ENCODE results near the gene BEND4. TPM values are rescaled to one million over a fixed set of nuclear protein-coding genes. Genes with fewer than 3 reads are reported as not detected.

Gene BEND4
- total RNA-seq, 1 experiment from 2014 or later = not detected

- TF ChIP-seq CTCF (IDR thresholded peaks at IDR 0.05; ENCODE audit: insufficient read depth in 1 of 2, low read depth in 1 of 2, low read length in 1 of 2, severe bottlenecking in 1 of 2, unreplicated experiment in 1 of 2) = no peak
- POLR2A ChIA-PET = no interaction called here
- no peak overlapping the region for H3K27ac Mint-ChIP-seq (ENCODE audit: unreplicated experiment)
Observed at GRCh38 chr4:42101446-42101975, 50.9 kb downstream of the BEND4 start.

GRCh38 chr4:42088386-42088785, 64.1 kb downstream of the BEND4 start:
- no peaks in the 10 kb centered on the region for H3K27me3 Mint-ChIP-seq (ENCODE audit: insufficient read depth, unreplicated experiment)
- no peak overlapping the region for H3K27ac Mint-ChIP-seq (ENCODE audit: unreplicated experiment)
- TF ChIP-seq CTCF (IDR thresholded peaks at IDR 0.05; ENCODE audit: insufficient read depth in 1 of 2, low read depth in 1 of 2, low read length in 1 of 2, severe bottlenecking in 1 of 2, unreplicated experiment in 1 of 2) = no peak
- Histone ChIP-seq H3K4me1 (no peaks in the 10 kb centered on the region), H3K4me3 (ENCODE audit: low read depth, low read length) (no peak overlapping the region), H3K36me3 (ENCODE audit: control insufficient read depth, insufficient read depth, low read length) (no peaks in the 10 kb centered on the region), H3K9me3 (no peaks in the 10 kb centered on the region), H3K27me3 (replicated peaks; ENCODE audit: control insufficient read depth, insufficient read depth, low read length) (no peaks in the 10 kb centered on the region)
- H3K9me3 Mint-ChIP-seq (ENCODE audit: unreplicated experiment) = no peaks in the 10 kb centered on the region
- peaks cover 26% of the 10 kb centered on the region for H3K36me3 Mint-ChIP-seq (ENCODE audit: insufficient read depth, unreplicated experiment)
- H3K4me1 Mint-ChIP-seq (ENCODE audit: low read depth, unreplicated experiment) = no peaks in the 10 kb centered on the region
- BruUV-seq (replicated peaks) = no TSS peak
- ChIA-PET CTCF (no interaction called here), POLR2A (no interaction called here)
- DNase-seq = no peak
- intact Hi-C loops (cut with micrococcal nuclease; ENCODE audit: unreplicated experiment) = no loop called here
- no peak overlapping the region for H3K4me3 Mint-ChIP-seq (ENCODE audit: unreplicated experiment)

More at GRCh38 chr4:42101446-42101975, 50.9 kb downstream of the BEND4 start:
- no peak overlapping the region for H3K4me3 Mint-ChIP-seq (ENCODE audit: unreplicated experiment)
- peaks cover 2% of the 10 kb centered on the region for H3K9me3 Mint-ChIP-seq (ENCODE audit: unreplicated experiment)
- no peaks in the 10 kb centered on the region for H3K36me3 ChIP-seq (ENCODE audit: control insufficient read depth, insufficient read depth, low read length)
- no peaks in the 10 kb centered on the region for H3K9me3 ChIP-seq
- no peaks in the 10 kb centered on the region for H3K4me1 Mint-ChIP-seq (ENCODE audit: low read depth, unreplicated experiment)
- H3K4me3 ChIP-seq (ENCODE audit: low read depth, low read length) = no peak overlapping the region
- BruUV-seq (replicated peaks) = no TSS peak
- H3K27me3 Mint-ChIP-seq (ENCODE audit: insufficient read depth, unreplicated experiment) = peaks cover 6% of the 10 kb centered on the region
- no peaks in the 10 kb centered on the region for H3K36me3 Mint-ChIP-seq (ENCODE audit: insufficient read depth, unreplicated experiment)
- no peaks in the 10 kb centered on the region for H3K27me3 ChIP-seq (replicated peaks; ENCODE audit: control insufficient read depth, insufficient read depth, low read length)
- DNase-seq = no peak
- CTCF ChIA-PET = no interaction called here
- intact Hi-C loops (cut with micrococcal nuclease; ENCODE audit: unreplicated experiment) = no loop called here
- H3K4me1 ChIP-seq = no peaks in the 10 kb centered on the region

GRCh38 chr4:42083816-42084215, 68.6 kb downstream of the BEND4 start:
- ChIA-PET POLR2A (no interaction called here), CTCF (no interaction called here)
- H3K27me3 Mint-ChIP-seq (ENCODE audit: insufficient read depth, unreplicated experiment) = no peaks in the 10 kb centered on the region
- no peaks in the 10 kb centered on the region for H3K9me3 Mint-ChIP-seq (ENCODE audit: unreplicated experiment)
- Histone ChIP-seq H3K9me3 (no peaks in the 10 kb centered on the region), H3K4me3 (ENCODE audit: low read depth, low read length) (no peak overlapping the region), H3K4me1 (no peaks in the 10 kb centered on the region), H3K27me3 (replicated peaks; ENCODE audit: control insufficient read depth, insufficient read depth, low read length) (no peaks in the 10 kb centered on the region), H3K36me3 (ENCODE audit: control insufficient read depth, insufficient read depth, low read length) (no peaks in the 10 kb centered on the region)
- H3K4me3 Mint-ChIP-seq (ENCODE audit: unreplicated experiment) = no peak overlapping the region
- no peak for DNase-seq
- peaks cover 30% of the 10 kb centered on the region for H3K36me3 Mint-ChIP-seq (ENCODE audit: insufficient read depth, unreplicated experiment)
- no peaks in the 10 kb centered on the region for H3K4me1 Mint-ChIP-seq (ENCODE audit: low read depth, unreplicated experiment)
- H3K27ac Mint-ChIP-seq (ENCODE audit: unreplicated experiment) = no peak overlapping the region
- intact Hi-C loops (cut with micrococcal nuclease; ENCODE audit: unreplicated experiment) = no loop called here
- no peak for TF ChIP-seq CTCF (IDR thresholded peaks at IDR 0.05; ENCODE audit: insufficient read depth in 1 of 2, low read depth in 1 of 2, low read length in 1 of 2, severe bottlenecking in 1 of 2, unreplicated experiment in 1 of 2)
- BruUV-seq (replicated peaks) = no TSS peak

All from Caco-2 (cell line).